ENCODE results near the gene SLK.

DNA sequence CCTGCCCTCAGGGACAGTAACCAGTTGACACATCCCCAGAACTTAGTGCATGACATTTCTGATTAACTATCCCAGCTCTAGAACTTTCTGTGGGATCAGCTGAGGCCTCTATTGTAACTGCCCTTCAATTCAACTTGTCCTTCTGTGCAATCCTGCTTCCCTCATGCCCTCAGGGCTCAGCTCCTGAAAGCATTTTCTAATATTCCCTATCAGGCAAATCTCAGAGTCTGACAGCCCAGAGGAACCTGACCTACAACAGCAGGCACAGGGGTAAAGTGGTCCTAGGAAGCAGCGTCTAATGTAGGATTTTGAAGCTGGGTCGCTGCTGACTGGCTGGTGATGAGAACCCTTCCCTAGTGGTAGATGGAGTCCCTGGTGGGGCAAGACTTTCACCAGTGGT, 35.3 kb upstream of the SLK start:
- TF ChIP-seq, protein P1, sequence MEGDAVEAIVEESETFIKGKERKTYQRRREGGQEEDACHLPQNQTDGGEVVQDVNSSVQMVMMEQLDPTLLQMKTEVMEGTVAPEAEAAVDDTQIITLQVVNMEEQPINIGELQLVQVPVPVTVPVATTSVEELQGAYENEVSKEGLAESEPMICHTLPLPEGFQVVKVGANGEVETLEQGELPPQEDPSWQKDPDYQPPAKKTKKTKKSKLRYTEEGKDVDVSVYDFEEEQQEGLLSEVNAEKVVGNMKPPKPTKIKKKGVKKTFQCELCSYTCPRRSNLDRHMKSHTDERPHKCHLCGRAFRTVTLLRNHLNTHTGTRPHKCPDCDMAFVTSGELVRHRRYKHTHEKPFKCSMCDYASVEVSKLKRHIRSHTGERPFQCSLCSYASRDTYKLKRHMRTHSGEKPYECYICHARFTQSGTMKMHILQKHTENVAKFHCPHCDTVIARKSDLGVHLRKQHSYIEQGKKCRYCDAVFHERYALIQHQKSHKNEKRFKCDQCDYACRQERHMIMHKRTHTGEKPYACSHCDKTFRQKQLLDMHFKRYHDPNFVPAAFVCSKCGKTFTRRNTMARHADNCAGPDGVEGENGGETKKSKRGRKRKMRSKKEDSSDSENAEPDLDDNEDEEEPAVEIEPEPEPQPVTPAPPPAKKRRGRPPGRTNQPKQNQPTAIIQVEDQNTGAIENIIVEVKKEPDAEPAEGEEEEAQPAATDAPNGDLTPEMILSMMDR (IDR thresholded peaks at IDR 0.05): no peak
- TF ChIP-seq POLR2AphosphoS5 (IDR thresholded peaks at IDR 0.05) (no peak), POLR2A (IDR thresholded peaks at IDR 0.05) (no peak), EP300 (IDR thresholded peaks at IDR 0.05) (no peak)

All from upper lobe of left lung (tissue), 4 donors.